Tibial nerve (tissue), 3 donors: ENCODE measurements around the gene AUTS2.

ENCODE experiments used
- POLR2A ChIP-seq, 2 donors: fragments of 450-650 bp; IDR thresholded peaks; one replicate each; pipeline ENCODE4 v1.6.1; 2017; ENCODE audit warnings: antibody characterized with exemption in 2 of 2, mild to moderate bottlenecking in 2 of 2, moderate library complexity in 2 of 2
- TF ChIP-seq, protein P1 (sequence below), 5 experiments: fragments of 200-600 bp in 3 of 5; fragments of 450-650 bp in 2 of 5; sonication (generic) in 3 of 5; IDR thresholded peaks; one replicate each; pipeline ENCODE4 v1.5.1; 2016 to 2019; ENCODE audit warnings: antibody characterized with exemption in 5 of 5, mild to moderate bottlenecking in 3 of 5, moderate library complexity in 2 of 5

DNA sequence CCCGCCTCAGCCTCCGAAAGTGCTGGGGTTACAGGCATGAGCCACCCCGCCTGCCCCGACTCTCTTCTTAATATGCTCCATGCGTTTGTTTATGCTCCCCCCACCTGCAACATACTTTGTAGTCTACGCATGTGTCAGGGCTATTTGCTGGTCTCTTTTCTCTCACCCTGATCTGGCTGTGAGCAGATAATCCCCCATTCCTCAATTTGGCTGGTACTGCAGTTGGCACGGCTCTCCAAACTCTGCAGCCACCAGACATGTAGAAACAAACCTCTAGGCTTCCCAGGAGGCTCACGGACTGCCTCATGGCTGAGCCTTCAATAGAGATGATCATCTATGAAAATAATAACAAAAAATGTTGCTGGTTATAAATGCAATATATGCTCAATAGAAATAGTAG, 993.4 kb downstream of the AUTS2 start:
- TF ChIP-seq POLR2A (IDR thresholded peaks at IDR 0.05): no peak
- TF ChIP-seq, protein P1, sequence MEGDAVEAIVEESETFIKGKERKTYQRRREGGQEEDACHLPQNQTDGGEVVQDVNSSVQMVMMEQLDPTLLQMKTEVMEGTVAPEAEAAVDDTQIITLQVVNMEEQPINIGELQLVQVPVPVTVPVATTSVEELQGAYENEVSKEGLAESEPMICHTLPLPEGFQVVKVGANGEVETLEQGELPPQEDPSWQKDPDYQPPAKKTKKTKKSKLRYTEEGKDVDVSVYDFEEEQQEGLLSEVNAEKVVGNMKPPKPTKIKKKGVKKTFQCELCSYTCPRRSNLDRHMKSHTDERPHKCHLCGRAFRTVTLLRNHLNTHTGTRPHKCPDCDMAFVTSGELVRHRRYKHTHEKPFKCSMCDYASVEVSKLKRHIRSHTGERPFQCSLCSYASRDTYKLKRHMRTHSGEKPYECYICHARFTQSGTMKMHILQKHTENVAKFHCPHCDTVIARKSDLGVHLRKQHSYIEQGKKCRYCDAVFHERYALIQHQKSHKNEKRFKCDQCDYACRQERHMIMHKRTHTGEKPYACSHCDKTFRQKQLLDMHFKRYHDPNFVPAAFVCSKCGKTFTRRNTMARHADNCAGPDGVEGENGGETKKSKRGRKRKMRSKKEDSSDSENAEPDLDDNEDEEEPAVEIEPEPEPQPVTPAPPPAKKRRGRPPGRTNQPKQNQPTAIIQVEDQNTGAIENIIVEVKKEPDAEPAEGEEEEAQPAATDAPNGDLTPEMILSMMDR (IDR thresholded peaks at IDR 0.05): no peak
